ENCODE data around the gene STAMBP.

- TF ChIP-seq CTCF (IDR thresholded peaks at IDR 0.05) (no peak), POLR2A (IDR thresholded peaks at IDR 0.05) (no peak)
These were observed 937 bp upstream of the STAMBP start for GRCh38 chr2:73827660-73828388.
